K562 (cell line): ENCODE measurements around the gene MAN1A1.

Experiments used
- NFIC ChIP-seq: fragments of 450-650 bp; IDR thresholded peaks from 2 replicates; pipeline ENCODE4 v1.6.1; 2017; ENCODE audit warnings: mild to moderate bottlenecking, inconsistent platforms
- SP2 ChIP-seq: IDR thresholded peaks from 2 replicates; pipeline ENCODE4 v1.6.1; 2011; ENCODE audit warnings: mild to moderate bottlenecking, low read depth, low read length, moderate library complexity; ENCODE audit not compliant: poor library complexity, severe bottlenecking; ENCODE audit errors: extremely low read depth
- TBP ChIP-seq: optimal IDR thresholded peaks from 2 replicates; pipeline ENCODE3; 2011; ENCODE audit warnings: low read depth, low read length, improper control_type of control experiment
- TF ChIP-seq, protein P1 (sequence below): fragments of 250-450 bp; sonication (Bioruptor Pico); IDR thresholded peaks from 2 replicates; pipeline ENCODE4 v1.4.0; 2020; ENCODE audit warnings: mild to moderate bottlenecking, moderate library complexity
- TF ChIP-seq, protein P2 (sequence below), 3 experiments: IDR thresholded peaks in 2 of 3; conservative IDR thresholded peaks in 1 of 3; 2 replicates each; pipeline ENCODE4 v1.5.1; 2011 to 2012; ENCODE audit warnings: low read length in 3 of 3, mild to moderate bottlenecking in 3 of 3, control low read depth in 2 of 3, improper control_type of control experiment in 1 of 3, inconsistent platforms in 1 of 3, low read depth in 1 of 3, mixed read lengths in 1 of 3, moderate library complexity in 1 of 3; ENCODE audit not compliant: insufficient read depth in 2 of 3

DNA sequence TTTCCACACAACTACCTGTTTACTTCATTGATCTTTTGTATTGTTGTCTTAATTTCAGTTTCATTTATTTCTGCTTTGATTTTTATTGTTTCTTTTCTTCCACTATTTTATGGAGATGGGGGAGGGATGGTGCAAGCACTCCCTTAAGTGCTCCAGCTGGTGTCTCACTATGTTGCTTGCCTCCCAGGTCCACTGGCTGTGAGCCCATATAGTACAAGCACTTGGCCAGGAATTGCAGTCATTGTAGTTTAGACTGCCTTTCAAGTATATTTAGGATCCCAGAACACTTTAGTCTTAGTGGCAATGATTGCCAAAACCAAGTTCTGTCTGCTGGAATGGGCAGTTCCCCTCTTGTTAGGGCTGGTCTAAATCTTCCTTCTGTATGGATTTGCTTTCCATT is 34.9 kb upstream of the MAN1A1 start:
- TF ChIP-seq, protein P1, sequence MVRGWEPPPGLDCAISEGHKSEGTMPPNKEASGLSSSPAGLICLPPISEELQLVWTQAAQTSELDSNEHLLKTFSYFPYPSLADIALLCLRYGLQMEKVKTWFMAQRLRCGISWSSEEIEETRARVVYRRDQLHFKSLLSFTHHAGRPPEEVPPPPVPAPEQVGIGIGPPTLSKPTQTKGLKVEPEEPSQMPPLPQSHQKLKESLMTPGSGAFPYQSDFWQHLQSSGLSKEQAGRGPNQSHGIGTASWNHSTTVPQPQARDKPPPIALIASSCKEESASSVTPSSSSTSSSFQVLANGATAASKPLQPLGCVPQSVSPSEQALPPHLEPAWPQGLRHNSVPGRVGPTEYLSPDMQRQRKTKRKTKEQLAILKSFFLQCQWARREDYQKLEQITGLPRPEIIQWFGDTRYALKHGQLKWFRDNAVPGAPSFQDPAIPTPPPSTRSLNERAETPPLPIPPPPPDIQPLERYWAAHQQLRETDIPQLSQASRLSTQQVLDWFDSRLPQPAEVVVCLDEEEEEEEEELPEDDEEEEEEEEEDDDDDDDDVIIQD (CRISPR knock-in tag) = no peak
- TF ChIP-seq TBP (no peak), NFIC (no peak), SP2 (no peak)
- TF ChIP-seq, protein P2, sequence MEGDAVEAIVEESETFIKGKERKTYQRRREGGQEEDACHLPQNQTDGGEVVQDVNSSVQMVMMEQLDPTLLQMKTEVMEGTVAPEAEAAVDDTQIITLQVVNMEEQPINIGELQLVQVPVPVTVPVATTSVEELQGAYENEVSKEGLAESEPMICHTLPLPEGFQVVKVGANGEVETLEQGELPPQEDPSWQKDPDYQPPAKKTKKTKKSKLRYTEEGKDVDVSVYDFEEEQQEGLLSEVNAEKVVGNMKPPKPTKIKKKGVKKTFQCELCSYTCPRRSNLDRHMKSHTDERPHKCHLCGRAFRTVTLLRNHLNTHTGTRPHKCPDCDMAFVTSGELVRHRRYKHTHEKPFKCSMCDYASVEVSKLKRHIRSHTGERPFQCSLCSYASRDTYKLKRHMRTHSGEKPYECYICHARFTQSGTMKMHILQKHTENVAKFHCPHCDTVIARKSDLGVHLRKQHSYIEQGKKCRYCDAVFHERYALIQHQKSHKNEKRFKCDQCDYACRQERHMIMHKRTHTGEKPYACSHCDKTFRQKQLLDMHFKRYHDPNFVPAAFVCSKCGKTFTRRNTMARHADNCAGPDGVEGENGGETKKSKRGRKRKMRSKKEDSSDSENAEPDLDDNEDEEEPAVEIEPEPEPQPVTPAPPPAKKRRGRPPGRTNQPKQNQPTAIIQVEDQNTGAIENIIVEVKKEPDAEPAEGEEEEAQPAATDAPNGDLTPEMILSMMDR (IDR thresholded peaks at IDR 0.05 in 2 of 3, conservative IDR thresholded peaks at IDR 0.05 in 1 of 3; ENCODE audit: insufficient read depth in 2 of 3, low read depth in 1 of 3, low read length in 3 of 3) = no peak
